Measurements from ENCODE around the gene CHRNB4. TPM values are rescaled to one million over a fixed set of nuclear protein-coding genes. Genes with fewer than 3 reads are reported as not detected.

The CHRNB4 gene
- total and polyA plus RNA-seq, 2 of the 8 experiments (the other 6 are each of a cell fraction or from before 2014, with no cell fraction given) = 2.4 to 4.5 TPM

- TF ChIP-seq USF2 (IDR thresholded peaks at IDR 0.05; ENCODE audit: low read length) = no peak
- TF ChIP-seq RXRA (IDR thresholded peaks at IDR 0.05; ENCODE audit: insufficient read depth, low read depth, low read length) = no peak
- no peak for TF ChIP-seq TEAD4 (IDR thresholded peaks at IDR 0.05; ENCODE audit: low read depth, low read length)
- no peak for TF ChIP-seq EZH2 (IDR thresholded peaks at IDR 0.05; ENCODE audit: low read depth, low read length, severe bottlenecking)
- TF ChIP-seq JUND (IDR thresholded peaks at IDR 0.05; ENCODE audit: low read length) = no peak
- TF ChIP-seq CBX8 (IDR thresholded peaks at IDR 0.05; ENCODE audit: borderline replicate concordance, low read depth, low read length) = no peak
Observed at GRCh38 chr15:78651930-78652615, 11.1 kb upstream of the CHRNB4 start (continued).
